Upper lobe of left lung (tissue), 4 donors: ENCODE results near the gene FTCDNL1.

Experiments
- EP300 ChIP-seq, 4 donors: sonication (generic); formaldehyde crosslinking; IDR thresholded peaks; one replicate each; pipeline ENCODE4 v1.5.1; 2017; ENCODE audit warnings: antibody characterized with exemption in 4 of 4, control low read depth in 2 of 4
- POLR2A ChIP-seq, 4 donors: fragments of 450-650 bp; IDR thresholded peaks; one replicate each; pipeline ENCODE4 v1.5.1; 2016 to 2017; ENCODE audit warnings: antibody characterized with exemption in 4 of 4, mild to moderate bottlenecking in 2 of 4
- POLR2AphosphoS5 ChIP-seq, 2 donors: sonication (generic); formaldehyde crosslinking; IDR thresholded peaks; one replicate each; pipeline ENCODE4 v1.5.1; 2017; ENCODE audit warnings: antibody characterized with exemption in 2 of 2
- TF ChIP-seq, protein P1 (sequence below), 6 experiments: fragments of 450-650 bp in 4 of 6; fragments of 200-600 bp in 2 of 6; sonication (generic) in 2 of 6; IDR thresholded peaks; one replicate each; pipeline ENCODE4 v1.5.1; 2016 to 2019; ENCODE audit warnings: antibody characterized with exemption in 6 of 6

DNA sequence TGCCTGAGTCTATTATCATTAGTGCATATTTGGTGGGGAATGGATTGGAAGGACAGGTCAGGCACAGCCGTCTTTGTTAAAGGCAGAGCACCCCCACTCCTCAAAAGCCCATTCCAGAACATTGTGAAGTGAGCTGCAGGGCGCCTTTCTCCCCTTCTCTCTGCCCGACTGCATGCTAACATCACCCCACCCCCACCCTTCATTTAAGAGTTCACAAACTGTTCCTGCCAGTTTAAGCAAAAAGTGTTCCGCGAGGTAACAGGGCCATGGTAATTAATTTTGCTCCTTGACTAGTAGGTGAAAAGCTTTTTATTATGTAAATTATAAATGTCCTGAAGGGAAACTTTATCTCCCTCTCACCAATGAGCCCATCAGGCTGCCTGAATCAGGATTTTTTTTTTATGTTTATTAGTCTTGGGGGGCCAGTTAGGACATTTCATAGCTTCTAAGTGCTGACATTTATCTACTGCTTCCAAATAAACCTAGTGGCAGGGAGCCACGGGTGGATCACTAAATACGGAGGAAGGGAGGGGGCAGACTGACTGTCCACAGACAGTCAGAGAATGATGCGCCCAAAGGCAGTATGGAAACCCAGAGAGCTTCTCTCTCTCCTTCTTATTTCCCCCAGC, 99.4 kb downstream of the FTCDNL1 start:
- TF ChIP-seq, protein P1, sequence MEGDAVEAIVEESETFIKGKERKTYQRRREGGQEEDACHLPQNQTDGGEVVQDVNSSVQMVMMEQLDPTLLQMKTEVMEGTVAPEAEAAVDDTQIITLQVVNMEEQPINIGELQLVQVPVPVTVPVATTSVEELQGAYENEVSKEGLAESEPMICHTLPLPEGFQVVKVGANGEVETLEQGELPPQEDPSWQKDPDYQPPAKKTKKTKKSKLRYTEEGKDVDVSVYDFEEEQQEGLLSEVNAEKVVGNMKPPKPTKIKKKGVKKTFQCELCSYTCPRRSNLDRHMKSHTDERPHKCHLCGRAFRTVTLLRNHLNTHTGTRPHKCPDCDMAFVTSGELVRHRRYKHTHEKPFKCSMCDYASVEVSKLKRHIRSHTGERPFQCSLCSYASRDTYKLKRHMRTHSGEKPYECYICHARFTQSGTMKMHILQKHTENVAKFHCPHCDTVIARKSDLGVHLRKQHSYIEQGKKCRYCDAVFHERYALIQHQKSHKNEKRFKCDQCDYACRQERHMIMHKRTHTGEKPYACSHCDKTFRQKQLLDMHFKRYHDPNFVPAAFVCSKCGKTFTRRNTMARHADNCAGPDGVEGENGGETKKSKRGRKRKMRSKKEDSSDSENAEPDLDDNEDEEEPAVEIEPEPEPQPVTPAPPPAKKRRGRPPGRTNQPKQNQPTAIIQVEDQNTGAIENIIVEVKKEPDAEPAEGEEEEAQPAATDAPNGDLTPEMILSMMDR (IDR thresholded peaks at IDR 0.05): no peak
- TF ChIP-seq POLR2A (IDR thresholded peaks at IDR 0.05): no peak
- TF ChIP-seq EP300 (IDR thresholded peaks at IDR 0.05): no peak
- no peak for TF ChIP-seq POLR2AphosphoS5 (IDR thresholded peaks at IDR 0.05)
